ENCODE data around the gene MBLAC2.

DNA sequence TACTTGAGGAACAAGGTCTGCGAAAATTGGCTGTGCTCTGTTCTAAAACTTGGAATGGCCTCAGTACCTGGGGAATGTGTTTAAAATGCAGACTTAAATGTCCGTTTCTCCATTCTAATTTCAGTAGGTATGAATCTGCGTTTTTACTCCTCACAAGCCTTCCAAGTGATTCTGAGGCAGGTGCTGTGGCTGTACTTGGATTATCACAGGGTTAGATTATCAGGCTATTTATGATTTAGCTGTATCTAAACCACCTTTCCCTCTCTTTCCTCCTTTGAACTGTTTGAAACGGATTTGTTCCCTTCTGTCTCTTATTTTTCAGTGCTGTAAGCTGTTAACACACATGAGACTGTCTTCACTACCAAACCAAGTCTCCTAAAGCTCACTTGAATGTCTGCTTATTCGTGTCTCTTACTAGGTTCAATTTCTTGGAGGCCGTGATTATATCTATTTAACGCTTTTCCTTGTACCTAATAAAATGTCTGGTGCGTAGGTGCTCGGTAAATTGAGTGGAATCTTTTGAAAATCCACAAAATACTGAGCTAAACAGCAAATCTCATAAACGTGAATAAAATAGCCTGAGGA lies 64.3 kb downstream of the MBLAC2 start:
- TF ChIP-seq, protein P1, sequence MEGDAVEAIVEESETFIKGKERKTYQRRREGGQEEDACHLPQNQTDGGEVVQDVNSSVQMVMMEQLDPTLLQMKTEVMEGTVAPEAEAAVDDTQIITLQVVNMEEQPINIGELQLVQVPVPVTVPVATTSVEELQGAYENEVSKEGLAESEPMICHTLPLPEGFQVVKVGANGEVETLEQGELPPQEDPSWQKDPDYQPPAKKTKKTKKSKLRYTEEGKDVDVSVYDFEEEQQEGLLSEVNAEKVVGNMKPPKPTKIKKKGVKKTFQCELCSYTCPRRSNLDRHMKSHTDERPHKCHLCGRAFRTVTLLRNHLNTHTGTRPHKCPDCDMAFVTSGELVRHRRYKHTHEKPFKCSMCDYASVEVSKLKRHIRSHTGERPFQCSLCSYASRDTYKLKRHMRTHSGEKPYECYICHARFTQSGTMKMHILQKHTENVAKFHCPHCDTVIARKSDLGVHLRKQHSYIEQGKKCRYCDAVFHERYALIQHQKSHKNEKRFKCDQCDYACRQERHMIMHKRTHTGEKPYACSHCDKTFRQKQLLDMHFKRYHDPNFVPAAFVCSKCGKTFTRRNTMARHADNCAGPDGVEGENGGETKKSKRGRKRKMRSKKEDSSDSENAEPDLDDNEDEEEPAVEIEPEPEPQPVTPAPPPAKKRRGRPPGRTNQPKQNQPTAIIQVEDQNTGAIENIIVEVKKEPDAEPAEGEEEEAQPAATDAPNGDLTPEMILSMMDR (IDR thresholded peaks at IDR 0.05; ENCODE audit: insufficient read depth, low read depth, low read length), result no peak
- TF ChIP-seq EZH2 (IDR thresholded peaks at IDR 0.05; ENCODE audit: insufficient read depth, low read length), result no peak

All from astrocyte (in vitro differentiated cells and primary cell).